Left ventricle myocardium inferior (tissue), 1 donor: ENCODE results near the gene MACROD2. TPM values are rescaled to one million over a fixed set of nuclear protein-coding genes. Genes with fewer than 3 reads are reported as not detected.

ENCODE experiments used
- DNase-seq: peaks from one replicate; pipeline ENCODE4 v3.0.0-alpha.2; 2020
- H3K27ac ChIP-seq: fragments of 200-600 bp; replicated peaks from 2 replicates; pipeline ENCODE4 v1.8.0; 2021
- H3K27me3 ChIP-seq: fragments of 200-600 bp; 2 replicates; pipeline ENCODE4 v1.8.0; 2021; ENCODE audit warnings: low read depth
- H3K36me3 ChIP-seq: fragments of 200-600 bp; 2 replicates; pipeline ENCODE4 v1.8.0; 2021
- H3K4me1 ChIP-seq: fragments of 200-600 bp; 2 replicates; pipeline ENCODE4 v1.8.0; 2021
- H3K4me3 ChIP-seq: fragments of 200-600 bp; 2 replicates; pipeline ENCODE4 v1.8.0; 2021; ENCODE audit warnings: mild to moderate bottlenecking, moderate library complexity
- H3K9me3 ChIP-seq: fragments of 200-600 bp; replicated peaks from 2 replicates; pipeline ENCODE4 v1.8.0; 2021
- CTCF ChIP-seq: fragments of 200-600 bp; IDR thresholded peaks from 2 replicates; pipeline ENCODE4 v1.8.0; 2021; ENCODE audit warnings: antibody characterized with exemption, mild to moderate bottlenecking, borderline replicate concordance
- intact Hi-C: fragments of 100-400 bp; cut with micrococcal nuclease; formaldehyde crosslinking; loops from one replicate; pipeline ENCODE4 v1.11.0; 2022
- total RNA-seq: library from RNA; stranded (reverse); fragmentation: NEBNext Ultra II Directional; extraction: Animal tissue kit (Norgen Biotek cat#: 25700); gene quantifications from one replicate; pipeline ENCODE4 v1.2.1, GENCODE V29; 2021
- donor health status: DM: no; HTN: yes; CAD: no; lungs with severe emphysema.

The MACROD2 gene
- total RNA-seq, 1 donor from 2014 or later, result 3.6 TPM

- DNase-seq, result no peak
- Histone ChIP-seq H3K27ac (no peak overlapping the region), H3K9me3 (no peaks in the 10 kb centered on the region), H3K36me3 (no peaks in the 10 kb centered on the region), H3K4me3 (no peak overlapping the region), H3K4me1 (no peaks in the 10 kb centered on the region), H3K27me3 (no peaks in the 10 kb centered on the region)
- no peak for TF ChIP-seq CTCF
- intact Hi-C loops, result no loop called here
Observed at GRCh38 chr20:15860850-15861249, 1865.5 kb downstream of the MACROD2 start.

- Histone ChIP-seq H3K27me3 (no peaks in the 10 kb centered on the region), H3K27ac (no peak overlapping the region), H3K9me3 (no peaks in the 10 kb centered on the region), H3K4me3 (no peak overlapping the region), H3K4me1 (no peaks in the 10 kb centered on the region), H3K36me3 (no peaks in the 10 kb centered on the region)
- no peak for TF ChIP-seq CTCF
- intact Hi-C loops, result no loop called here
- DNase-seq, result no peak
Observed at GRCh38 chr20:15862178-15862577, 1866.9 kb downstream of the MACROD2 start.

- H3K4me1 ChIP-seq, result no peaks in the 10 kb centered on the region
- DNase-seq, result no peak
- no peaks in the 10 kb centered on the region for H3K36me3 ChIP-seq
- H3K4me3 ChIP-seq, result no peak overlapping the region
- H3K27ac ChIP-seq, result no peak overlapping the region
- no peaks in the 10 kb centered on the region for H3K9me3 ChIP-seq
- TF ChIP-seq CTCF, result no peak
- no peaks in the 10 kb centered on the region for H3K27me3 ChIP-seq
- intact Hi-C loops, result no loop called here
Observed at GRCh38 chr20:15863735-15864134, 1868.4 kb downstream of the MACROD2 start.

GRCh38 chr20:15865553-15865952 is 1870.2 kb downstream of the MACROD2 start:
- Histone ChIP-seq H3K27me3 (no peaks in the 10 kb centered on the region), H3K4me3 (no peak overlapping the region), H3K4me1 (no peaks in the 10 kb centered on the region), H3K9me3 (no peaks in the 10 kb centered on the region), H3K27ac (no peak overlapping the region), H3K36me3 (no peaks in the 10 kb centered on the region)
- intact Hi-C loops, result no loop called here
- TF ChIP-seq CTCF, result no peak
- no peak for DNase-seq

GRCh38 chr20:15866916-15867730 is 1871.8 kb downstream of the MACROD2 start:
- no peak for TF ChIP-seq CTCF
- intact Hi-C loops, result no loop called here
- Histone ChIP-seq H3K27me3 (no peaks in the 10 kb centered on the region), H3K4me1 (no peaks in the 10 kb centered on the region), H3K27ac (no peak overlapping the region), H3K4me3 (no peak overlapping the region), H3K9me3 (no peaks in the 10 kb centered on the region), H3K36me3 (no peaks in the 10 kb centered on the region)
- DNase-seq, result no peak
